Hematopoietic multipotent progenitor cell treated with erythropoietin and hydrocortisone succinate and interleukin-3 and kit ligand, for 15 days (in vitro differentiated cells): Measurements from ENCODE around the gene NPHS1.
"Not testable (repeated sequence)": the region's sequence is repeated elsewhere in the genome, so short reads cannot be mapped to it uniquely, and the experiment has no call there.

Experiments used
- DNase-seq: peaks from one replicate; pipeline ENCODE4 v3.0.0-alpha.2; 2015; ENCODE audit warnings: low spot score

The NPHS1 gene

GRCh38 chr19:35812220-35813042 is 39.9 kb downstream of the NPHS1 start, which contains the start of gene PRODH2:
Gene PRODH2, minus strand, starts transcription at chr19:35812845. Its CDS starts 40 bp downstream, at chr19:35812805.
- DNase-seq: no peak

- DNase-seq: no peak
Measured at GRCh38 chr19:35811317-35812219, 40.7 kb downstream of the NPHS1 start.

- no peak for DNase-seq
Measured at GRCh38 chr19:35807633-35808032, 44.7 kb downstream of the NPHS1 start.

DNA sequence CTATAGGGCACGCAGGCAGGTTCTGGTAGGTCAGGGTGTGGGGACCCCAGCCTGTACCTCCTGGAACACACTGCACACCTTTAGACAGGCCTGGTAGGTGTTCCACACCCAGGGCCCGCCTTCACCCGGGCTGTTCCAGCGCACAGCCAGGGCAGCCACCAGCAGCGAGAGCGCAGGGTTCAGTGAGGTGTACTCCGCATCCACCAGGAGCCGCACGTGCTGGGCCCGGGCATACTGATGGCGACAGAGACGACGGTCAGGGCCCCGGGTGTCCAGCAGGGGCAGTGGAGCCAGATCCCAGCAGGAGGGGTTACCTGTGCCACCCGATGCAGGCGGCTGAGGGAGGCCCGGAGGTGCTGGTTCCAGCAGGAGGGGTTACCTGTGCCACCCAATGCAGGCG is 45.7 kb downstream of the NPHS1 start:
- no peak for DNase-seq

- no peak for DNase-seq
Measured at GRCh38 chr19:35805526-35806102, 46.7 kb downstream of the NPHS1 start.

- no peak for DNase-seq
Measured at GRCh38 chr19:35801828-35802227, 50.5 kb downstream of the NPHS1 start.

DNA sequence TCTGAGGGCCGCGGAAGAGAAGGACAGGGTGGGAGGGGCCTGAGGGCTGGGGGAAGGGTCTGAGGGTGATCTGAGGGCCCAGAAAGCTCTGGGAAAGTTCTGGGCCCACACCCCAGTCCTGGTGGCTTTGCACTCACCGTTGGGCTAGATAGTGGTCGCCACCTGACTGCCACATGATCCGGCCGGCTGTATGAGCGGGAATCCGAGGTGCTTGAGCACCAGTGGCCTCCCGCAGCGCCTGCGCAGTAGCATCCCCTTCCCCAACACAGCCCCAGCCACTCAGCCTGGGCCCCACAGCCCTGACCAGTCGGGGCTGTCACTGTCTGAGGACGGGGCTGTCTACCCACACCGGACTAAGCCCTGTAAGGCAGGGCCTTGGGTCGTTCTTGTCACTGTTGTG is 54.6 kb downstream of the NPHS1 start:
- DNase-seq: no peak

GRCh38 chr19:35796645-35797542 is 55.4 kb downstream of the NPHS1 start:
- DNase-seq: no peak

DNA sequence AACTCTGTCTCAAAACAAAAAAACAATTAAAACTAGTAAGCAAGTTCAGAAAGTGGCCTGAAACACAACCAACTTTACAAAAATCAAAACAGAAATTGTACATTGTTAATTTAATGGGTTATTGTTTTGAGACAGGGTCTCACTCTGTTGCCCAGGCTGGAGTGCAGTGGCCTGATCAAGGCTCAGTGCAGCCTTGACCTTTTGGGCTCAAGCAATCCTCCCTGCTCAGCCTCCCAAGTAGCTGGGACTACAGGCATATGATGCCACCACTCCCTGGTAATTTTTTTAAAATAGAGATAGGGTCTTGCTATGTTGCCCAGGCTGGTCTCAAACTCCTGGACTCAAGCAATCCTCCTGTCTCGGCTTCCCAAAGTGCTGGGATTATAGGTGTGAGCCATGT is 56.7 kb downstream of the NPHS1 start:
- not testable (repeated sequence) for DNase-seq

DNA sequence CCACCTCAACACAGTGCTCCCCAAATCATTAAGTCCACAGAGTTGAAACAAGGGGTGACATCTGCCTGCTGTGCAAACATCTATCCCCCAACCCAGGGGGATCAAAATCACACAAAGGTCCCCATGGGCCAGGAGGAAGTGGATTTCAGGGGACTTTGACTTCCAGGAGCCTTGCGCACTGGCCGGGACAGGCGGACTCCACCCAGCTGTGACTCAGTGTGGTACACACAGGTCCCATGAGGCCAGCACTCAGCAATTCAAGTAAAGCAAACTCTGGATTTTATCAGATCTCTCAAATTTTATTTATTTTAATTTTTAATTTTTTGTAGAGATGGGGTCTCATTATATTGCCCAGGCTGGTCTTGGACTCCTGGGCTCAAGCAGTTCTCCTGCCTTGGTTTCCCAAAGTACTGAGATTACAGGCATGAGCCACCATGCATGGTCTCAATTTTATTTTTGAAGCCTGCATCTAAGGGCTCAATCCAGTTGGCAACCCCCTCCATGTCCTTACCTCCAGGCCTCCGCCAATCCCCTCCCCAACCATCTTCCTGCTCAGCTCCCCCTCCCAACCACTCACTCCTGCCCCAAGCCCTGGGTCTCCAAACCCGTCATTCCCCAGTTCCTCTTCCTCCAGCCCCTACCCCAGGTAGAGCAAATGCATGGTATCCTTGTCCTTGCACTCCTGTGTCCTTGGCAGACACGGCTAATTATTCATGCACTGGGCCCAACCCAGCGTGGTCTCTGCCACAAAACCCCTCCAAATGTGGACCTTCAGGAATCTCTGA is 58.7 kb downstream of the NPHS1 start:
- no peak for DNase-seq

DNA sequence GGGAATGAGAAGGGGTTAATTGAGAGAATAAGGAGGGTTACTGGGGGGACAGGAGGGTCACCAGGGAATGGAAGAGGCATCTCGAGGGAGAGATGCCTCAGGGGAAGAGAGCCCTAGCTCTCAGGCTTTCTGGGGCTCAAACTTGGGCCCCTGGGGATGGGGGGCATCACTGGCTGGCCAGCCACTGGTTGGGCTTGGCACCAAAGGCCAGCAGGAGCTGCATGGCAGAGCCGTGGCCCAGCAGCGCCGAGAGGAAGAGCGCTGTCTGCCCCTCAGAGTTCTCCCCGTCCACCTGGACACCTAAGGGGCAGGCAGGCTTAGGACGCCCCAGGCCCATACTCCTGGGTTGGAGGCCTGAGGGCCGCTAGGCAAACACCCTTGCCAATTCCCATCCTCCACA is 59.4 kb downstream of the NPHS1 start:
- no peak for DNase-seq

DNA sequence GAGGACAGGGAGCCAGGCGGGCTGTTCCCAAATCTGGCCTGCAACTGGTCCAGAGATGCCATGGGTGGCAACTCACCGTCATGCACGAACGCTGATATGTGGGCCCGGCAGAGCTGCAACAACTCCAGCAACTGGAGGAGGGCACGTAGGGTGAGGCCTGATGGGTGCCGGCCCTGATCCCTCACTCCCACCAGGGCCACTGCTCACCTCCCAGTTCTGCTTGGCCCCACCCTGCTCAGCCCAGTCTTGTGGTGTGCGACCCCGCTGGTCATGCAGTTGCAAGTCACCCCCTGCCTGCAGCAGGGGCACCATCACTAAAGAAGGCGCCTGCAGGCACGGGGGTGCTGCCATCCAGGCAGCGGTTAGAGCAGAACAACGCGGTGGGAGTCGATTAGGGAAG is 60.0 kb downstream of the NPHS1 start:
- DNase-seq: no peak

GRCh38 chr19:35791814-35792279 is 60.5 kb downstream of the NPHS1 start:
- DNase-seq: no peak

GRCh38 chr19:35790981-35791813 is 61.1 kb downstream of the NPHS1 start:
- no peak for DNase-seq

GRCh38 chr19:35789978-35790944 is 62.0 kb downstream of the NPHS1 start:
- DNase-seq: no peak

DNA sequence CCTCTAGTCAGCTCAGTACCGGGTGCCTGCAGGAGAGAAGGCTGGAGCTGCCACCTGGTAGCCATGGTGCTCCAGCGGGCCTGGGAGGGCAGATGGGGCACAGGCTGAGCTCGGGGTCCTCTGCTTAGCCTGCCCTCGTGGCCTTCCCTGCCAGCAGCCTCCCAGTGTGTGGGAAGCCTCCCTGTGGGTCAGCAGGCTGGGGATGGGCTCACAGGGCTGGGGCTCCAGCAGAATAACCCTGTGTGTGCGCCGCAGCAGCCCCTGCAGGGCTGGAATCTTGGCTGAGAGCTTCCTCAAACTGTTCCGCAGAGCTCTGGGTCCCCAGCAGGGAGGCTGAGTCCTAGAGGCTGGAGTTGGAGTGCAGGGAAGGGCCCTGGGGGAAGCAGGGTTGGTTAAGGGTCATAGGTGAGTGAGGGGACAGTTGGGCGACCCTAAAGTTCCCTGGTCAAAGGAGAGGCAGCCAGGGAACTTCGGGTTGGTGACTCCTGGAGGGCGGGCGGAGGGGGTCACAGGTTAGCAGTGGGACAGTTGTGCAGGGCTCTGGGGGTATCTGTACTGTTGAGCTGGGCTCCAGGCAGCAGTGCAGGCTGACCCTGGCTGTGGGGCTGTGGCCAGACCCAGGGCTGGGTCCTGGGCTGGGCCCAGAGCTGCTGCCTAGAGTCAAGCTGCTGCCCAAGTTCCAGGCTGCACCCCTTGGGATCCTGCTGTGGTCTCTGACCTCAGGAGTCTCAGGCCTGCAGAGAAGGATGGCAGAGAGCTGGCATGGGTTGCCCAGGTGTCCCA is 62.9 kb downstream of the NPHS1 start:
- no peak for DNase-seq

- DNase-seq: no peak
Measured at GRCh38 chr19:35788205-35788960, 63.9 kb downstream of the NPHS1 start.
